Gastroesophageal sphincter (tissue), 4 donors: Measurements from ENCODE around the gene RBFOX2. TPM values are rescaled to one million over a fixed set of nuclear protein-coding genes. Genes with fewer than 3 reads are reported as not detected.

ENCODE experiments used
- ATAC-seq: fragments of 150-250 bp; one replicate; pipeline ENCODE4 v1.9.1; 2016; ENCODE audit warnings: mild to moderate bottlenecking, moderate library complexity
- H3K27ac ChIP-seq, 4 donors: fragments of 200-600 bp; sonication (generic) in 3 of 4; 1 replicate in 3 of 4; 2 replicates in 1 of 4; pipeline ENCODE4 v1.5.1; 2016 to 2019
- H3K27me3 ChIP-seq: fragments of 200-600 bp; sonication (generic); one replicate; pipeline ENCODE4 v1.5.1; 2019
- H3K36me3 ChIP-seq, 2 donors: fragments of 200-600 bp; sonication (generic); one replicate each; pipeline ENCODE4 v1.5.1; 2019; ENCODE audit warnings: control low read depth in 1 of 2
- H3K4me1 ChIP-seq, 3 donors: fragments of 200-600 bp; sonication (generic); 1 replicate in 2 of 3; 2 replicates in 1 of 3; pipeline ENCODE4 v1.5.1; 2016 to 2019; ENCODE audit warnings: control low read depth in 2 of 3
- H3K4me3 ChIP-seq, 2 donors: fragments of 200-600 bp; sonication (generic); one replicate each; pipeline ENCODE4 v1.5.1; 2019; ENCODE audit warnings: mild to moderate bottlenecking in 1 of 2, moderate library complexity in 1 of 2
- H3K9me3 ChIP-seq, 3 donors: fragments of 200-600 bp; sonication (generic); one replicate each; pipeline ENCODE4 v1.5.1; 2017 to 2019; ENCODE audit warnings: control low read depth in 2 of 3
- CTCF ChIP-seq, 4 experiments: fragments of 200-600 bp in 2 of 4; fragments of 450-650 bp in 2 of 4; sonication (generic) in 1 of 4; IDR thresholded peaks; one replicate each; pipeline ENCODE4 v1.5.1; 2017 to 2019; ENCODE audit warnings: antibody characterized with exemption in 4 of 4, mild to moderate bottlenecking in 2 of 4, moderate library complexity in 2 of 4
- EP300 ChIP-seq: sonication (generic); formaldehyde crosslinking; IDR thresholded peaks from one replicate; pipeline ENCODE4 v1.6.1; 2017; ENCODE audit warnings: antibody characterized with exemption, mild to moderate bottlenecking
- POLR2A ChIP-seq, 2 donors: fragments of 450-650 bp; IDR thresholded peaks; one replicate each; pipeline ENCODE4 v1.6.1; 2017; ENCODE audit warnings: antibody characterized with exemption in 2 of 2, mild to moderate bottlenecking in 2 of 2, moderate library complexity in 1 of 2
- POLR2AphosphoS5 ChIP-seq: sonication (generic); formaldehyde crosslinking; IDR thresholded peaks from one replicate; pipeline ENCODE4 v1.6.1; 2017; ENCODE audit warnings: antibody characterized with exemption
- WGBS, 2 donors: methylation state at CpG; one replicate each; pipeline ENCODE4 v1.1.5; 2018; ENCODE audit warnings: low coverage in 1 of 2; 5-methylcytosine and 5-hydroxymethylcytosine counted together
- total RNA-seq, 4 donors: library from RNA; depleted of rRNA; stranded (reverse); fragments of >200 nt; gene quantifications; one replicate each; pipeline ENCODE4 v1.1.0, GENCODE V29; 2016

Gene RBFOX2
- total RNA-seq, 4 donors from 2014 or later = 120 to 197 (median 169) TPM

GRCh38 chr22:36069368-36069767, 40.7 kb upstream of the RBFOX2 start:
- WGBS, 2 donors = 93% methylated on average over 3 of the region's 10 CpGs; no CpG with 5 or more reads in 1 of the 2 donors
- Histone ChIP-seq H3K36me3 (no peaks in the 10 kb centered on the region), H3K9me3 (no peaks in the 10 kb centered on the region), H3K27me3 (no peaks in the 10 kb centered on the region), H3K4me1 (peaks cover 0 to 15% (median 0%) of the 10 kb centered on the region in 3 donors), H3K4me3 (no peak overlapping the region), H3K27ac (no peak overlapping the region)
- ATAC-seq = no peak
- TF ChIP-seq POLR2AphosphoS5 (no peak), POLR2A (IDR thresholded peaks at IDR 0.05) (no peak), CTCF (IDR thresholded peaks at IDR 0.05) (no peak), EP300 (no peak)

GRCh38 chr22:36068776-36069344, 40.2 kb upstream of the RBFOX2 start:
- Histone ChIP-seq H3K4me3 (no peak overlapping the region), H3K9me3 (no peaks in the 10 kb centered on the region), H3K27me3 (no peaks in the 10 kb centered on the region), H3K27ac (no peak overlapping the region), H3K4me1 (peaks cover 0 to 15% (median 0%) of the 10 kb centered on the region in 3 donors), H3K36me3 (no peaks in the 10 kb centered on the region)
- 75 to 85% methylated on average over 5 to 6 of the region's 6 CpGs for WGBS, 2 donors
- ATAC-seq = no peak
- no peak for TF ChIP-seq CTCF (IDR thresholded peaks at IDR 0.05)
- TF ChIP-seq EP300 = no peak
- no peak for TF ChIP-seq POLR2A (IDR thresholded peaks at IDR 0.05)
- TF ChIP-seq POLR2AphosphoS5 = no peak

GRCh38 chr22:36067235-36067558, 38.6 kb upstream of the RBFOX2 start:
- peaks cover 0 to 15% (median 0%) of the 10 kb centered on the region in 3 donors for H3K4me1 ChIP-seq
- H3K27me3 ChIP-seq = no peaks in the 10 kb centered on the region
- no peaks in the 10 kb centered on the region for H3K9me3 ChIP-seq
- H3K27ac ChIP-seq = no peak overlapping the region
- no peak for ATAC-seq
- H3K4me3 ChIP-seq = no peak overlapping the region
- no peaks in the 10 kb centered on the region for H3K36me3 ChIP-seq
- no peak for TF ChIP-seq CTCF (IDR thresholded peaks at IDR 0.05)
- TF ChIP-seq POLR2AphosphoS5 = no peak
- no peak for TF ChIP-seq POLR2A (IDR thresholded peaks at IDR 0.05)
- TF ChIP-seq EP300 = no peak

DNA sequence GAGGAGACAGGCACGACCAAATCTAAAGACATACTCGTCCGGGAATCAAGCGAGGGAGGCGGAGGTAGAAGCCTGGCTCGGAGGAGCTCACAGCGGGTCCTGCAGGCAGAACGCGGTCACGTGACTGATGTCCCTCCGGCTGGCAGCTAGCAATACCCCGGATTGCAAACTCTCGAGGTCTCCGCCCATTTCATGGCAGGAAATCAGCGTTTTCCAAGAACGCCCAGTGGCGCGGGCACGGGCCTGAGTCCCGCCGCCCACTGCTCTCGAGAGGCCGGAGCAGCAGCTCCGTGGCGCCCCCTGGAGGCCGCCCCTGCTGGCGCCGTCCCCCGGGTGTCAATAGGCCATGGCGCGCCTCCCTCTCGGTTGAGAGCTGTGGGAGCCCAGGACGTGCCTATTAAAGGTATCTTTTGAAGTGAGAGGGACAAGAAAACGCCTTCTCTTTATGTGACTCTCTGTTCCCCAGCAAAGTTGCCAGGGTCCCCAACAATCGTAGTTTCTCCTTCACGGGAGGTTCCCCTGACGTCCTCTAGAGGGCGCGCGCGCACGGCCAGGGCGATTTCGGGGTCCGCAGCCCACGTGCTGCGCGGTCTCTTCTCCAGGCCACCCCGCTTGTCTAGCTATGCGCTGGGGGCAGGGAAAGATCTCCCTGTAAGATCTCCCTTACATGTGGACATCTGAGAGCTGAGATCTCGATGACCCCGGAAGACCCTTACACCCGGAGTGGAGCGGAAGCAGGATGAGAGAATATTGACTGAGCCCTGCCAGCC, 37.3 kb upstream of the RBFOX2 start:
- H3K27me3 ChIP-seq = no peaks in the 10 kb centered on the region
- TF ChIP-seq POLR2A (IDR thresholded peaks at IDR 0.05) (peak in 1 of 2 donors; percentile 19), CTCF (IDR thresholded peaks at IDR 0.05) (peak in 3 of 4 experiments; percentile 99 to 100 (median 99)), POLR2AphosphoS5 (peak; percentile 75), EP300 (no peak)
- peak; percentile 96 for ATAC-seq
- peaks cover 0 to 15% (median 0%) of the 10 kb centered on the region in 3 donors for H3K4me1 ChIP-seq
- H3K27ac ChIP-seq = peak overlapping the region; percentile 71 to 91 (median 88)
- H3K4me3 ChIP-seq = peak overlapping the region; percentile 48 to 63
- no peaks in the 10 kb centered on the region for H3K36me3 ChIP-seq
- no peaks in the 10 kb centered on the region for H3K9me3 ChIP-seq
- WGBS, 2 donors = 0 to 8% methylated on average over 2 to 5 of the region's 54 CpGs

DNA sequence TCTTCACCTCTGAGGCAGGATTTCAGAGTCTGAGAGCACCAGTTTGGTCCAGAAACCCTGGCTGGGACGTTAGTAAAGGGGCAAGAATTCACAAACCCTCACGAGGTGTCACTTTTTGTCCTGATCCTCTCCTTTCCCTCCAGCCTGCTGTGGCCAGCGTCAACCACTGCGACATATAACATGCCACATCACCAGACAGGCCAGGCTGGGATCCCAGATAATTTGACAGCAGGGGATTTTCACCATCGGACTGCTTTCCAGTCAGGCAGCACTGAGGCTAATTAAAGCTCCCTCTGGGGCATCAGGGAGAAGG, 36.8 kb upstream of the RBFOX2 start:
- no peaks in the 10 kb centered on the region for H3K9me3 ChIP-seq
- peak overlapping the region; percentile 48 to 63 for H3K4me3 ChIP-seq
- peak overlapping the region; percentile 48 to 91 (median 88) for H3K27ac ChIP-seq
- no peaks in the 10 kb centered on the region for H3K36me3 ChIP-seq
- H3K27me3 ChIP-seq = no peaks in the 10 kb centered on the region
- TF ChIP-seq EP300 = no peak
- no peak for TF ChIP-seq POLR2AphosphoS5
- no peak for TF ChIP-seq CTCF (IDR thresholded peaks at IDR 0.05)
- TF ChIP-seq POLR2A (IDR thresholded peaks at IDR 0.05) = no peak
- WGBS, 2 donors = 3% methylated on average over 5 of the region's 5 CpGs; no CpG with 5 or more reads in 1 of the 2 donors
- ATAC-seq = peak; percentile 44
- H3K4me1 ChIP-seq = peaks cover 0 to 15% (median 0%) of the 10 kb centered on the region in 3 donors
